Measurements from ENCODE around the gene ZNF576.
"Not testable (repeated sequence)": the region's sequence is repeated elsewhere in the genome, so short reads cannot be mapped to it uniquely, and the experiment has no call there.

The ZNF576 gene

DNA sequence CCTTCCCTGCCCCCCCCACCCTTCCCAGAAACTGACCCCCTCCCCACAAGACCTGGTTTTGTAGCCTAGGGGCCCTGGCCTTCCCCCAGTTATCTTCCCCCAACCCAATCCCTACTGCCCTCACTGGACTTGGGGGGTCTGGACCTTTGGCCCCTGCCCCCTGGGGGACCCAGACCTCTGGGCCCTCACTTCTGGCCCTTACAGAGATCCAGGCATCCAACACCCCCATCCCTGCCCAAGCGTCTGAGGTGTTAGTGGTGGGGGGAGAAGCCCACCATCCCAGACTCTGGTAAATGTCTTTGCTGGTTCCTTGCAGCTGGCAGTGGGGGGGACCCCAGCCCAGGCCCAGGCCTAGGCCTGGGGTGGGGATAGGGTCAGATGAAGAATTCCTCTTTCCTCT, 26.6 kb downstream of the ZNF576 start:
- Mint-ChIP-seq H3K27me3 (peaks cover 2% of the 10 kb centered on the region), H3K4me3 (no peak overlapping the region), H3K4me1 (peaks cover 31% of the 10 kb centered on the region), H3K36me3 (ENCODE audit: low read depth) (no peaks in the 10 kb centered on the region), H3K9me3 (no peaks in the 10 kb centered on the region), H3K27ac (no peak overlapping the region)
- ATAC-seq, result no peak
- DNase-seq, result no peak

- ATAC-seq (no peak), DNase-seq (no peak)
- no peaks in the 10 kb centered on the region for H3K9me3 Mint-ChIP-seq
- H3K4me1 Mint-ChIP-seq, result peaks cover 27% of the 10 kb centered on the region
- no peak overlapping the region for H3K27ac Mint-ChIP-seq
- no peaks in the 10 kb centered on the region for H3K36me3 Mint-ChIP-seq (ENCODE audit: low read depth)
- H3K27me3 Mint-ChIP-seq, result peaks cover 2% of the 10 kb centered on the region
- no peak overlapping the region for H3K4me3 Mint-ChIP-seq
Observed at GRCh38 chr19:43623889-43624670, 27.7 kb downstream of the ZNF576 start.

DNA sequence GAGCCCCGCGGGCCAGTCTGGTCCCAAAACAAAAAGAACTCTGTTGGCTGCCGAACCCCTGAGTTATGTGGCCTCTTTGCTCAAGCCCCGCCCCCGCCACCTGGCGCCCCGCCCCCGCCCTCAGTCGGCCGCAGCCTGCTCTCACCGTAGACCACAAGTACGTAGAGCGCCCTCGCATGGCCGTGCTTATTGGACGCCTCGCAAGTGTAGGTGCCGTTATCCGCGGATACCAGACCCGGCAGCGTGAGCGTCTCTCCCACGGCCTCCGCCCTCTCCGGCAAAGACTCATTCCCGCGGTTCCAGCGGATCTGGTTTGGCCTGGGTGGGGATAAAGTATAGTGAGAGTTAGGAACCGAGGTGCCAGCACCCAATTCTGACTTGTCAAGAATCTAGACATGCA, 28.5 kb downstream of the ZNF576 start:
- H3K27me3 Mint-ChIP-seq, result peaks cover 2% of the 10 kb centered on the region

DNA sequence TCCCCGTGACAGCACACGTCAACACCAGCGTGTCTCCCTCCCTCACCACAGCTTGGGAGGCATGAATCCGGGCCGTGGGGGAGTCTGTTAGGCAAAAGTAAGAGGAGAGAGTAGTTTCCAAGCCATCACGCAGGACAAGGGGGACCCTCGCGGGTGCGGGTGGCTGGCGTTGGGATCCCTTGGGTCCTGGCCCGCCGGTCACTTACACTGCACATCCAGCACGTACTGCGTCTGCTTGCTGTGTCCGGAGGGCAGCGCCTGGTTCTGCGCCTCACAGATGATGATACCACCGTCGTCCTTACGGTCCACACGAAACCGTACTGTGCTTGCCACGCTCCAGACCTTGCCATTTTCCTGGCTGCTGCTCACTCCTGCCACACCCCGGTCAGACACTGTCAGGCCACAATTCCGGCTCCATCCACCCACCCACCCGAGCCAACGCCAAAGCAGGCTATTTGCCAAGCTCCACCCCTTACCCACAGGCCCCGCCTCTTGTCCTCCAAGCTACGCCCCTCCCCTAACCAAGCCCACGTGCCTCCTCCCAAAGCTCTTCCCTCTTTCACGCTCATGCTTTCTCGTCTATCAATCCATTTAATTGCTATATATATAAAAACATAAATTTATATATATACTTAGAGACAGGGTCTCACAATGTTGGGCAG, 29.7 kb downstream of the ZNF576 start:
- H3K27ac Mint-ChIP-seq, result no peak overlapping the region
- DNase-seq, result peak; percentile 37
- peaks cover 2% of the 10 kb centered on the region for H3K27me3 Mint-ChIP-seq
- H3K4me1 Mint-ChIP-seq, result peaks cover 13% of the 10 kb centered on the region
- H3K9me3 Mint-ChIP-seq, result no peaks in the 10 kb centered on the region
- ATAC-seq, result no peak
- no peaks in the 10 kb centered on the region for H3K36me3 Mint-ChIP-seq (ENCODE audit: low read depth)
- H3K4me3 Mint-ChIP-seq, result no peak overlapping the region

More for the DNA sequence above, 28.5 kb downstream of the ZNF576 start:
- Mint-ChIP-seq H3K36me3 (ENCODE audit: low read depth) (no peaks in the 10 kb centered on the region), H3K9me3 (no peaks in the 10 kb centered on the region), H3K27ac (no peak overlapping the region), H3K4me1 (peaks cover 21% of the 10 kb centered on the region), H3K4me3 (no peak overlapping the region)
- peak; percentile 78 for ATAC-seq
- DNase-seq, result peak; percentile 88

GRCh38 chr19:43626838-43627237, 30.4 kb downstream of the ZNF576 start:
- Mint-ChIP-seq H3K4me3 (no peak overlapping the region), H3K27ac (no peak overlapping the region), H3K36me3 (ENCODE audit: low read depth) (no peaks in the 10 kb centered on the region), H3K9me3 (no peaks in the 10 kb centered on the region), H3K4me1 (peaks cover 13% of the 10 kb centered on the region), H3K27me3 (peaks cover 2% of the 10 kb centered on the region)
- no peak for ATAC-seq
- no peak for DNase-seq

DNA sequence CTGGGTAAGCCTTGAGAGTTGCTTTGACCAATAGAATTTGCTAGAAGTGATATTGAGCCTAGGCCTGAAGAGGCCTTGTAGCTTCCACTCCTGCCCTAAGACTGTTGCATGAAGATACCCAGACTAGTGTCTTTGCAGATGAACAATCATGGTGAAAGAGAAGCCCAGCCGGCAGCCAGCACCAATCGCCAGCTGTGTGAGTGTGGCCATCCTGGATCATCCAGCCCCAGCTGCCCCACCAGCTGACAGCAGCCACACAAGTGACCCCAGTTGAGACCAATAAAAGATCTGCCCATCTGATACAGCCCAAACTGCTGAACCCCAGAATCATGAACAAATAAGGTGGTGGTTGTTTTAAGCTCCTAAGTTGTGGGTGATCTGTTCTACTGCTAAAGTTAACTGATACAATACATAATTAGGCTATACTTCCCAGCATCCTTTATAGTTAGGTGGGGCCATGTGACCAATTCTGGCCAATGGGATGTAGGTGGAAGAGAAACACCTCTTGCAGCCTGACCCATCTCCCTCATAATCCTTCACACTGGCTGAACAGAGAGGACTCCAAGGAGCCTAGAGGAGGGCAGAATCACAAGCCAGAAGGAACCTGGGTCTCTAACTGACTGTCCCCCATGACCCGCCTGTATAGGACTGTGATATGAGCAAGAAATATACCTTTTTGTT, 32.4 kb downstream of the ZNF576 start:
- Mint-ChIP-seq H3K9me3 (no peaks in the 10 kb centered on the region), H3K36me3 (ENCODE audit: low read depth) (no peaks in the 10 kb centered on the region), H3K4me3 (no peak overlapping the region), H3K27ac (no peak overlapping the region), H3K27me3 (peaks cover 4% of the 10 kb centered on the region), H3K4me1 (peaks cover 13% of the 10 kb centered on the region)
- ATAC-seq (no peak), DNase-seq (no peak)

DNA sequence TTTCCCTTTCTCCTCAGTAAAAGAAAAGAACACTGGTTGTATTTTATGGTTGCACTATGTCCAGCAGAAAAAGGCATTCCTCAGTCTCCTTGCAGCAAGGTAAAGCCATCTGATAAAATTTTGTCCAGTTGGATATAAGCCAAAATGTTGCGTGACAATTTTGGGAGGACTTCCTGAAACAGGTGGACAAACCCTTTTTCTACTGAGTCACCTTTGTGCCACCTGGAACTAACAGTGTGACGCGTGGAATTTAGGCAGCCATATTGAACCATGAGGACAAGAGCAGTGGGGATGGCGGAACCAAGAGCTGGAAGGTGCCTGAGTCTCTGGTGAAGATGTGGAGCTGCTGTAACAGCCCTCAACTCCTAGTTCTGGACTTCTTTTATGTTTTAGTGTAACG, 35.1 kb downstream of the ZNF576 start:
- no peaks in the 10 kb centered on the region for H3K4me1 Mint-ChIP-seq
- H3K27ac Mint-ChIP-seq, result no peak overlapping the region
- ATAC-seq, result no peak
- DNase-seq, result no peak
- H3K36me3 Mint-ChIP-seq (ENCODE audit: low read depth), result no peaks in the 10 kb centered on the region
- H3K27me3 Mint-ChIP-seq, result peaks cover 11% of the 10 kb centered on the region
- no peaks in the 10 kb centered on the region for H3K9me3 Mint-ChIP-seq
- H3K4me3 Mint-ChIP-seq, result no peak overlapping the region

- H3K36me3 Mint-ChIP-seq (ENCODE audit: low read depth), result no peaks in the 10 kb centered on the region
- H3K4me3 Mint-ChIP-seq, result no peak overlapping the region
- H3K27ac Mint-ChIP-seq, result no peak overlapping the region
- H3K4me1 Mint-ChIP-seq, result no peaks in the 10 kb centered on the region
- no peaks in the 10 kb centered on the region for H3K9me3 Mint-ChIP-seq
- DNase-seq, result no peak
- no peak for ATAC-seq
- peaks cover 23% of the 10 kb centered on the region for H3K27me3 Mint-ChIP-seq
Observed at GRCh38 chr19:43633520-43633919, 37.1 kb downstream of the ZNF576 start.

DNA sequence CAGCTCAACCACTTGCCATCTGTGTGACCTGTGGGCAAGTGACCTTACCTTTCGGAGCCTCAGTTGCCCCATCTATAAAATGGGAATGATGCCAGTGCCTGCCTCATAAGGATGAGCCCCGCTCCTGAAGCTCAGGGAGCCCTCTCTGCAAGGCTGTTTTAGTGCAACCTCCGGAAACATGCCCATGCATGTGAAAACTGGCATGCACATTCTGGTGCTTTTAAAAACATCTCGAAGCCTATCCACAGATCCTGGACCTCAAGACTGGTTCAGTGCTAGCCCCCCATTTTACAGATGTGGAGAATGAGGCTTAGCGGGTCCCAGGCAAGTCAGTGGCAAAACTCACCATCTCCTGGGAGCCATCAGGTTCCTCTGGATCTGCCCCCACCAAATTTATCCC, 37.7 kb downstream of the ZNF576 start:
- H3K4me3 Mint-ChIP-seq, result no peak overlapping the region
- H3K27ac Mint-ChIP-seq, result no peak overlapping the region
- DNase-seq, result no peak
- H3K36me3 Mint-ChIP-seq (ENCODE audit: low read depth), result no peaks in the 10 kb centered on the region
- H3K9me3 Mint-ChIP-seq, result no peaks in the 10 kb centered on the region
- H3K27me3 Mint-ChIP-seq, result peaks cover 28% of the 10 kb centered on the region
- H3K4me1 Mint-ChIP-seq, result peaks cover 3% of the 10 kb centered on the region
- ATAC-seq, result no peak

DNA sequence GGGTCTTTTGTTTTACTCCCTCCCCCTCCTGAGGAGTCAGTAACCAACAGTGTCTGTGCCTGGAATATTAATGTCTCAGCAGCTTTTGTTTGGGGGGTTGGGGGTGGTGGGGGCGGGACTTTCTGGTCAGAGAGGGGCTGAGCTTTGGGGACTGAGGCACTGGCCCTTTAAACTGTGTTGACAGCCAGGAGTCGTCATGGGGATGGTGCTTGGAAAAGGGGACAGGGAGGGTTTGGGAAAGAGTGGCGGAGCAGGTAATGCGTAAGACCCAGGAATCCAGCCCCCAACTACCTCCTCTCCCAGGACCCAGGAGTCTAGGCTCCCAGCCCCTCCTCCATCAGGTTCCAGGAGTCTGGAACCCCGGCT, 38.1 kb downstream of the ZNF576 start:
- H3K27me3 Mint-ChIP-seq, result peaks cover 30% of the 10 kb centered on the region
- H3K4me1 Mint-ChIP-seq, result peaks cover 5% of the 10 kb centered on the region
- no peaks in the 10 kb centered on the region for H3K9me3 Mint-ChIP-seq
- no peak for DNase-seq
- no peak overlapping the region for H3K4me3 Mint-ChIP-seq
- no peaks in the 10 kb centered on the region for H3K36me3 Mint-ChIP-seq (ENCODE audit: low read depth)
- ATAC-seq, result no peak
- H3K27ac Mint-ChIP-seq, result no peak overlapping the region

- Mint-ChIP-seq H3K27me3 (peaks cover 32% of the 10 kb centered on the region), H3K27ac (no peak overlapping the region), H3K9me3 (no peaks in the 10 kb centered on the region), H3K36me3 (ENCODE audit: low read depth) (no peaks in the 10 kb centered on the region), H3K4me1 (peaks cover 6% of the 10 kb centered on the region), H3K4me3 (no peak overlapping the region)
- ATAC-seq, result no peak
- no peak for DNase-seq
Observed at GRCh38 chr19:43634872-43635560, 38.6 kb downstream of the ZNF576 start.

DNA sequence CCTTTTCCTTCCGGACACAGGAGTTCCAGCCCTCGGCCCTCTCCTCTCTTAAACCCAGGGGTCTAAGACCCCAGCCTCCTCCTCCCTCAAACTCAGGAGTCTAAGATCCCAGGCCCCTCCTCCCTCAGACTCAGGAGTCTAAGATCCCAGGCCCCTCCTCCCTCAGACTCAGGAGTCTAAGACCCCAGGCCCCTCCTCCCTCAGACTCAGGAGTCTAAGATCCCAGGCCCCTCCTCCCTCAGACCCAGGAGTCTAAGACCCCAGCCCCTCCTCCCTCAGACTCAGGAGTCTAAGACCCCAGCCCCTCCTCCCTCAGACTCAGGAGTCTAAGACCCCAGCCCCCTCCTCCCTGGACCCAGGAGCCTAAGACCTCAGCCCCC, 39.2 kb downstream of the ZNF576 start:
- H3K27ac Mint-ChIP-seq; ATAC-seq; H3K4me1 Mint-ChIP-seq; H3K4me3 Mint-ChIP-seq; DNase-seq; H3K9me3 Mint-ChIP-seq; H3K36me3 Mint-ChIP-seq (ENCODE audit: low read depth): not testable (repeated sequence)
- peaks cover 37% of the 10 kb centered on the region for H3K27me3 Mint-ChIP-seq

DNA sequence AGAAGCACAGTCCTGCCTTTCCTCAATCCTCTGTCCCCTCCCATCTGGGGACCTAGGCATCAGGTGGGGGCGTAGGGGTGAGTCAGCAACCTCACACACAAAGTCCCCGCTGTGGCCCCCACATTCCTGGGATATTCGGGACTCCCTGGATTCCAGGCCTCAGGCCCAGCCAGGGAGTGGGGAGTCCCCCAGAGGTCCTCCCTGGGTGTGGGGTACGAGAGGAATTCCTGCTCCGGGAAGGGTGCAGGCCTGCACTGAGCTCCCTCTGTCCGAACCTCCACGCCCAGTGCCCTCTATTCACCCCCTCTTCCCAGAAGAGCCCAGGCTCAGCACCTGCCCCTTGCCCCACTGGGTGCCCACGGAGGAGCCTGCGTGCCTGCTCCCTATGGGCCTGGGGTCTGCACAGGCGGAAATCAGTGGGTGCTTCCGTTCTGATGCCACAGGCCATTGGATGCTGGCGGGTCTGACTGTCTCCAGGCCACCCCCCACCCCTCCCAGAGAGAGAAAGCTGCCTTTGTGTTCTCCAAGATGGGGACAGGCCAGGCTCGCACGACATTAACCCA, 39.8 kb downstream of the ZNF576 start:
- ATAC-seq (no peak), DNase-seq (no peak)
- H3K36me3 Mint-ChIP-seq (ENCODE audit: low read depth), result no peaks in the 10 kb centered on the region
- peaks cover 11% of the 10 kb centered on the region for H3K4me1 Mint-ChIP-seq
- peaks cover 42% of the 10 kb centered on the region for H3K27me3 Mint-ChIP-seq
- no peak overlapping the region for H3K27ac Mint-ChIP-seq
- H3K4me3 Mint-ChIP-seq, result no peak overlapping the region
- H3K9me3 Mint-ChIP-seq, result no peaks in the 10 kb centered on the region

- Mint-ChIP-seq H3K27ac (no peak overlapping the region), H3K27me3 (peaks cover 46% of the 10 kb centered on the region), H3K9me3 (no peaks in the 10 kb centered on the region), H3K4me3 (peak overlapping the region; percentile 65), H3K36me3 (ENCODE audit: low read depth) (no peaks in the 10 kb centered on the region), H3K4me1 (peaks cover 12% of the 10 kb centered on the region)
- ATAC-seq (no peak), DNase-seq (no peak)
Observed at GRCh38 chr19:43638214-43638994, 42.0 kb downstream of the ZNF576 start.
